HG03354 (cell line): ENCODE results near the gene MTCP1.

Experiments used
- ATAC-seq: cut with Tn5 transposase; IDR thresholded peaks from one replicate; pipeline ENCODE4 v1.9.1; 2021; ENCODE audit warnings: mild to moderate bottlenecking; ENCODE audit not compliant: unreplicated experiment, poor library complexity, severe bottlenecking

Gene MTCP1

GRCh38 chrX:155055494-155055893, 15.4 kb downstream of the MTCP1 start:
- ATAC-seq: no peak

- ATAC-seq: no peak
These were observed 16.7 kb downstream of the MTCP1 start for GRCh38 chrX:155054255-155054654.

GRCh38 chrX:155053656-155054055, 17.3 kb downstream of the MTCP1 start:
- ATAC-seq: no peak

GRCh38 chrX:155052738-155053498, 18.0 kb downstream of the MTCP1 start:
- no peak for ATAC-seq

- no peak for ATAC-seq
These were observed 21.8 kb downstream of the MTCP1 start for GRCh38 chrX:155048977-155049619.

GRCh38 chrX:155046811-155047528, 24.0 kb downstream of the MTCP1 start:
- ATAC-seq: no peak

- ATAC-seq: no peak
These were observed 24.7 kb downstream of the MTCP1 start for GRCh38 chrX:155046129-155046810.

GRCh38 chrX:155035688-155036087, 35.2 kb downstream of the MTCP1 start:
- no peak for ATAC-seq

- no peak for ATAC-seq
These were observed 39.3 kb downstream of the MTCP1 start for GRCh38 chrX:155031657-155032056.

- no peak for ATAC-seq
These were observed 42.1 kb downstream of the MTCP1 start for GRCh38 chrX:155028877-155029291.

- no peak for ATAC-seq
These were observed 42.8 kb downstream of the MTCP1 start for GRCh38 chrX:155028129-155028528.

- ATAC-seq: no peak
These were observed 43.3 kb downstream of the MTCP1 start for GRCh38 chrX:155027509-155028066.

- ATAC-seq: peak; percentile 92
These were observed 44.0 kb downstream of the MTCP1 start, which contains the start of gene FUNDC2 for GRCh38 chrX:155026727-155027508. TSS of gene FUNDC2 (plus strand) at chrX:155026844. CDS start at chrX:155026939, 95 bp downstream.

- ATAC-seq: no peak
These were observed 44.6 kb downstream of the MTCP1 start for GRCh38 chrX:155026420-155026726.

GRCh38 chrX:155023907-155024833, 46.8 kb downstream of the MTCP1 start:
- ATAC-seq: no peak

- ATAC-seq: no peak
These were observed 48.4 kb downstream of the MTCP1 start, which contains the start of gene F8 for GRCh38 chrX:155022585-155022984. TSS of gene F8 (minus strand) at chrX:155022723. CDS start at chrX:155022552, 171 bp downstream.

GRCh38 chrX:155020591-155020990, 50.3 kb downstream of the MTCP1 start:
- no peak for ATAC-seq
